NCI-H1048 (cell line): Measurements from ENCODE around the gene HS3ST3B1.

Source experiments
- DNase-seq: peaks from one replicate; lab custom pipeline; 2025; lab: John Stamatoyannopoulos, UW

Gene HS3ST3B1

DNA sequence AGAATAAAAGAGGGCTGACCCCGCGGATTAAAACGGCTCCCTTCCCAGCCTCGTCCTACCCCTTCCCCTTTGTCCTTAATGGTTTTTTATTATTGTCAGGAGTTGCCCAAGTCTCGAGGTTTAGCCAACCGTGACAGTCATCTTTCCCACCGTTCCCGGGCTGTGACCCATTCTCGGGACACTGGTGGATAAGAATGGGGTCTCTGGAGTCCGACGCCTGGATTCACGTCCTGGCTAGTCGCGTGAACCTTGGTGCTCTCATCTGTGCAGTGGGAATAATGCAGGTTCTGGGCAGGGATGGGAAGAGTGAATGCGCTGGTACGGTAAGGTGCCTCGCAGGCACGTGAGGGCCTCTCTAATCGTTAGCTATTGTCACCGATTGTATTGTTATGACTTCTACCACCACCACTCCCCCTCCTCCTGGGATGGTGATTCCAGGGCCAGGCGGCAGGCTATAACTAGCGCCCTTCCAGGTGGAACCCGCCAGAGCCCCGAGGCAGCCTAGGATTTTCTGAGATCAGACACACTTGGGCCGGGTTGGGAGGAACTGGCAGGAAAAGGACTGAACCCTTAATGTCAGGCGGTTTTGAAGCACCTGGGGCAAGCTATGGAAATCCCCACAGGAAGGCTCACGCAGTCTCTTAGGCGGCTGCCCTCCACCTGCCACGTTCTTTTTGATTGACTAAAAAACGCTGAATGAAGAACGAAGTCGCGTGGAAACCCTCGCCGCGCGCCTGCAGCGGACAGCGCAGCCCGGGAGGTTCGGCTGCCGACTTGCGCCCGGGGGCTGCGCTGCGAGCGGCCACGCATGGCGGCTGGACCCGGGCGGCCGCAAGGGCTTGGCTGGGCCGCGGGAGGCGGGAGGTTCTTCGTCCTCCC lies 2.7 kb downstream of the HS3ST3B1 start:
- no peak for DNase-seq

- DNase-seq, result no peak
Measured at GRCh38 chr17:14304222-14304772, 3.4 kb downstream of the HS3ST3B1 start.

GRCh38 chr17:14304773-14305517 lies 4.1 kb downstream of the HS3ST3B1 start:
- no peak for DNase-seq

- no peak for DNase-seq
Measured at GRCh38 chr17:14305785-14306496, 5.1 kb downstream of the HS3ST3B1 start.

DNA sequence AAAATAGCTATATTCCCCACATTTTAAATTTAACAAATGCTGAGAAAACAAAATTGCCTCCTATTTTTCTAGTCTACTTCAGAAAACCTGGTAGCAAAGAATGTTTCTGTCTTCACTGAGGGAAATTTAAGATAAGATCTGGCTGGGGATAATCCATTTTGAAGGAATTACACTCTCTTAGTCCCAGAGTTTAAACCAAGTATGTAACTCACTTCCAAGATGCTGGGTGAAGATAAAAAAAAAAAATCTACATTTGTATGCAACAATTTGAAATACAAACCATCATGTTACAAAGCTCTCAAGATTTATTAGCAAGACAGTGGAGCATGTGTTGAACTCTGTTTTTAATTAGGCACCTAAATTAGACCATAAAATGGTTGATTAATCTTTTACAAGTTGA lies 5.7 kb downstream of the HS3ST3B1 start:
- no peak for DNase-seq

GRCh38 chr17:14307560-14308024 lies 6.7 kb downstream of the HS3ST3B1 start:
- no peak for DNase-seq

- no peak for DNase-seq
Measured at GRCh38 chr17:14308636-14308964, 7.7 kb downstream of the HS3ST3B1 start.

DNA sequence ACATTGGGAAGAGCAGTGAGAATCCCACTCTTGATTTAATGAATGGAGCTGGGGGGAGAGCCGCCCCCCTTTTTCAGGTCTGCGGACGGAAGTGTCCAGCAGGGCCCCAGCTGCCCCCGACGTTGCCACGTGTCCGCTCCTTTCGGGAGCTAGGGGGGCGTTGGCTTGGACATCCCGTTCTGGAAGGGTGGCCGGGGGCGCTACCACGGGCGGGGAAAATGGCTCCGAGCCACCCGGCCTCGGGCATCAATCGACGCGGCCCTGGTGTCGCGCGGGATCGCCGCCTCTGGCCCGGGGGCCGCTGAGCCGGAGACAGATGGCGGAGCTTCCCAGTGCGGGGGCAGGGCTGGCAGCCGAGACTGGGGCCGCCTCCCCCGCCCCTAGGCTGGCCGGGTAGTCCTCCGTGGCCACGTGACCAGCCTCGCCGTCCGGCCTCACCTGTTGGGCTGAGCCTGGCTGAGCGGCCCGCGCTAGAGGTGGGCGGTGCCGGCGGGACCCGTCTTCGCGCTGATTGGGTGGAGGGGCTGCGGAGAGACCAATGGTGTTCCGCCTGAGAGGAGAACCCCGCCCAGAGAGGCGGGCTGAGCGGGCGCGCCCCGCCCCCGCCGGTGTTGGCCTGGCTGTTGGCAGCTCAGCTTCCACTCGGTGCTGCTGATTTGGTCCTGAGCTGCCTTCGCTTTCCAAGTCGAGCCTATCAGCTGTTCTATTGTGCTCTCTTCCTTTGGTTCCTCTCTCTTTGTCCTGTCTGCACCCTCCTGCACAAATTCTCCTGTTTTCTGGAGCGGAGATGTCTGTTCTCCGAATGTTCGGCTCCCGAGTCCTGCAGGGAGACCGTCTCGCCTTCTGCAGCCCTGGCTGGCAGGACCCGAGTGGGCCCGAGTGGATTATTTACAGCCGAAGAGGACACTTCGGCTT lies 8.3 kb downstream of the HS3ST3B1 start:
- no peak for DNase-seq

DNA sequence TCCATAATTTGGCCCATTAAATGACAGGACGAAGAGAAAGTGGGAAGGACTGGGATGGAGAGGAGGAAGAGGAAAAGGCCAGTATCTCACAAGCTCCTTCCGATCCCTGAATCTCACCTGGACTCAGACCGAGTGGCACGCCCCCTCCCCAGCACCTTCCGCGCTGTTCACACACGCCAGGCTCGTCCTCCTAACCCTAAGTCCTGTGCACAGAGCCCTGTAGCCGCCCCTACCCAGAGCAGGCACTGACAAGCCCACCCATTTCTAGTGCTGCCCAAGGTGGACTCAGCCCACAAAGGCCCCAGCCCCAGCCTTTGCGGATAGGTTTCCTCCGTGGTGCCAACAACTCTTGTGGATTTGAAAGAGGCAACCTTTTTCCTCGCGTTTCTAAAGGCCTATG lies 9.2 kb downstream of the HS3ST3B1 start:
- no peak for DNase-seq

DNA sequence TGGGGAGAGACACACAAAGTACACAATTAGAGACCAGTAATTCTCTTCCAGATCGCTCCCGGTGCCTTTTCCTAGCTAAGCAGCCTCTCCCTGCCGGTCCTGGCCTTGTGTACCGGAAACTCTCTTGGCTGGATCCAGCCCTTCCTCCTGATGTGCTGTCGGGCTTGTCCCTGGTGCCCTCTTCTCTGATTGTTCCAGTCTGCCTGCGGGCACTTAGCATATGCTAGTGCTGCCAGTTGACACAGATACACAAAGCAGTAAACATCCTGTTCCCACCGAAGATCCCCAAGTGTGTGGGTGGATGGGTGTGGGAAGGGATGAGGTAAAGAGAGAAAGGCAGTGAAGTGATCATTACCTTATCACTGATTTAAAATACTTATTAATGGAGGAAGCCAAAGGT lies 9.7 kb downstream of the HS3ST3B1 start:
- DNase-seq, result no peak

DNA sequence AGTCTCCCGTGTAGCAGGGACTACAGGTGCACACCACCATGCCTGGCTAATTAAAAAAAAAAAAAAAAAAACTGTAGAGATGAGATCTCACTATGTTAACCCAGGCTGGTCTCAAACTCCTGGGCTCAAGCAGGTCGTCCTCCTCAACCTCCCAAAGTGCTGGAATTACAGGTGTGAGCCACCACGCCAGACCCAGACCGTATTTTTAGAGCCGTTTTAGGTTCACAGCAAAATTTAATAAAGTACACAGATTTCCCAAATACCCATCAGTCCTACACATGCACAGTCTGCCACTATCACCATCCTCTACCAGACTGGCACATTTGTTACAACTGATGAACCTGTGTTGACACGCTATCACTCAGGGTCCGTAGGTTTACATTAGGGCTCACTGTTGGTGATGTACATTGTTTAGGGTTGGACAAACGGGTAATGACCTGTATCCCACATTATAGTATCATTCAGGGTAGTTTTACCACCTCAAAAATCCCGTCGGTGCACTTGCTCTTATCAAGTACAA lies 10.4 kb downstream of the HS3ST3B1 start:
- no peak for DNase-seq

- DNase-seq, result no peak
Measured at GRCh38 chr17:14311981-14312380, 11.1 kb downstream of the HS3ST3B1 start.

- no peak for DNase-seq
Measured at GRCh38 chr17:14312522-14312921, 11.6 kb downstream of the HS3ST3B1 start.

DNA sequence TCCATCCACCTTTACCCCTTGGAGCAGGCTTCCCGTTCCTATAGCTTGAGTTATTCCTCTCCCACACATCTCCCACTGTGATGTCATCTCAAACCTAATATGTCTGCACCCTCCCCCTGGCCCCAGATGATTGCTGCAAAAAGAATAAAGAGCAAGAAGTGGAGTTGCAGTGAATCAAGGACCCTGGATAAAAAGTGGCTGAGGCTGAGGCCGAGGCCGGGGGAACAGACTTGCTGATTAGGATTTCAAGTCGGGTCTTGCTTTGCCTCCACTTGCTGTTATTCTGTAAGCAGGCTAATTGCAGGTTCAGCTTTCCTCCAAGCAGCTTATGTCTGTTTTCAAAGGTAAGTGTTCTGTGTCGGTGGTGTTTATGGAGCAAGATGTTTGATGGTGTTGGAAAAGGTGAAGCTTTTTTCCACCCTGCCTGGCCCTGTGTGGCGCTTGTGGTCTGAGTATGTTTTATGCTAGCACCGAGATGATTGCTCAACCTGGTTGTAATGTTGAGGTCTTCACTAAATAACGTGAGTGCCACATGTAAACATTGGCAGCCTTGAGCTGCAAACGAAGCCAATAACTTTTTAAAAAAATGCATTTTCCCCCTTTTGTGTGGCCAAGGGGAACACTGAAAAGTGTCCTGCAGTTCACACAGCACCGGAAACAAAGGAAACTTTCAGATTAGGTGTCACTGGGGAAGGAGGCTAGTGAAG lies 15.4 kb downstream of the HS3ST3B1 start:
- no peak for DNase-seq

DNA sequence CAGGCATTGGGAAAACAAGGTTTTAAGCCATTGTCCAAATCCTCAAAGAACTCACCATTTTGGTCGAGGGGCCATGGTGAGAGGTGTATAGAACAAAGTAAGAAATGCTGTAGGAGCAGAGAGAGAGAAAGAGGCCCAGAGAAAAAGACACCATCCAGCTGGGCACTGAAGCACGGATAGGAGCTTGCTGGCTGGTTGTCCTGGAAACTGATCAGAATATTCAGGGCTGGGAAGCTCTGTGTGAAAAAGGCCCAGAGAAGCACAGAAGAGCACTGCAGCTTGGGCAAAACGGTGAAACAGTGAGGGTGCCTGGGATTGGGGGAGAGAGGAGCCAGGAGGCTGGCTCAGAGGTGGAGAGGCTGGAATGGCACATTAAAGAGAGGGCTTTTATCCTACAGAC lies 16.5 kb downstream of the HS3ST3B1 start:
- DNase-seq, result no peak

DNA sequence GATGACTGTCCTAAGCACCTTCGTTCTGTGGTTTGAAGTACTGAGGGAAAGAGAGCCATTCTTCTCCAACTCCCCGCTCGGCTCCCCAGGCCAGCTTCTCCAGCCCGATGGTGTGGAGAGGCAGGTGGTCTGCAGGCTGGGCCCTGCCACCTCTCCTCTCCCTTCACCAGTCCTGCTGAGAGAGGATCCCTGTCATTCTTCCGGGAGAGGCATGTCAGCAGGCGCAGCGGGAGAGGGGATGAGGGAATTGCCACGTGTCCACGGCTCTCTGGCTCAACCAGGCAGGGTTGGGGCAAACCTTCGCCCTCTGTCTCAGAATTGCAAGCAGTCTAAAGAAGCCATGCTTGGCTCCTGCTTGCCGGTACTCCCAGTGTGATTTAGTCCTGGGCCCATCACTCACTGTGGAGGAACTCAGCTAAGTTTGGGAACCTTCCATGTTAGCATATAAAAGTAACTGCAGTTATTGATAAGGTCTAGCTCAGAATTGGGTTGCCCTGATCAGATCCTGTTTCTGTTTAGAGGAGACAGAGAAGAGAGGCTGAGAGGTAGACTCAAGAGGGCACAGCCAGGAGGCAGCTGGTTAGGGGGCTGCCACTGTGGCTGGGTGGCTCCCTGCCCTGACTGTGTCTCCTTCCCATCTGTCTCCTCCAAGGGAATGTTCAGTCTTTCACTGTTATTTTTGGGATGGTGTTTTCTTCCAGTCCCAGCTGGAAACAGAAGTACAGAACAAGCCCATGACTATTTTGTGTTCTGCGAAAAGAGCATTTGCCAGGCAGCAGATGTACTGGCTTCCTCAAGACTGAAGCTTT lies 17.4 kb downstream of the HS3ST3B1 start:
- DNase-seq, result no peak

GRCh38 chr17:14318918-14319205 lies 18.0 kb downstream of the HS3ST3B1 start:
- DNase-seq, result no peak

- no peak for DNase-seq
Measured at GRCh38 chr17:14320098-14320497, 19.2 kb downstream of the HS3ST3B1 start.

DNA sequence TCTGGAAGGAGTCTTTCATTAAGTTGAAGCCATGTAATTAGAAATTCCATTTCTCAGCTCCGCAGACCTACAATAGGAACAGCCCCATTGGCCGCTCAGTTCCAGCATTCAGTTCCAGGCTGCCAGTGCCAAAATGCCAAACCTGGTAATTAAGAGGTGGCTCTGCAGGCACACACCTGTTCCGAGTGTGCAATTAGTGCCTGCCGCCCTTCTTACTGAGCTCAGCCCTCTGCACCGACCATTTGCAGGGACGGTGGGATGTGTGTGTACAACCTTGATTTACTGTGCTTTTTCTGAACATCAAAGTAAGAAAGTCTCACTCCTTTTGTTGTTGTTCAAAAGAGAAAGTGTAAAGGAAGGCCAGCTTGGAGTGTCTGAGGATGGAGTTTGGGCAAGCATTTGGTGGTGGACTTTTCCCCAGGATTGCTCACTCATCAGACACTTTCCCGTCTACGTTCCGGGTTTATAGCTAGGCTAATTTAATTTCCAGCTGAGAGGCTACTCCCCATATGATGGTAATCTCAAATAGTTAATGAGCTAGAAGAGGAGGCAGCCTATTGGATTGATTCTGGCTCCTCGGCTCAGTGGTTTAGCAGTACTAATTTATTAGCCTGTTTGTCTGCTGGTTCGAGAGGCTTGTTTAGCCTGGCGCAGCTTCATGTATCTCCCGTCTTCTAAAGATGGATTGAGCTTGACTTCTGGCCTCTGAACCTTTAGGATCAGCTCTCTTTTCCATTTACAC lies 20.0 kb downstream of the HS3ST3B1 start:
- no peak for DNase-seq
